Endodermal cell (in vitro differentiated cells): ENCODE data around the gene TAF8. TPM values are rescaled to one million over a fixed set of nuclear protein-coding genes. Genes with fewer than 3 reads are reported as not detected.
A peak's percentile ranks its signal among the peaks of the same experiment; 100 is the strongest.
"Not testable (repeated sequence)": the region's sequence is repeated elsewhere in the genome, so short reads cannot be mapped to it uniquely, and the experiment has no call there.

Source experiments
- DNase-seq: peaks from one replicate; pipeline ENCODE4 v3.0.0-alpha.2; 2017
- H3K27ac ChIP-seq: 2 replicates; pipeline ENCODE4 v1.5.1; 2013; ENCODE audit warnings: mild to moderate bottlenecking, low read depth, low read length, moderate library complexity
- H3K27me3 ChIP-seq: 2 replicates; pipeline ENCODE4 v1.6.1; 2013; ENCODE audit warnings: mild to moderate bottlenecking, low read length, moderate library complexity; ENCODE audit not compliant: insufficient read depth, control insufficient read depth, poor library complexity, severe bottlenecking
- H3K36me3 ChIP-seq: 2 replicates; pipeline ENCODE4 v1.7.0; 2013; ENCODE audit warnings: mild to moderate bottlenecking, low read length, moderate library complexity; ENCODE audit not compliant: control insufficient read depth, insufficient read depth
- H3K4me1 ChIP-seq: one replicate; pipeline ENCODE4 v1.7.0; 2013; ENCODE audit warnings: low read length; ENCODE audit not compliant: control insufficient read depth, insufficient read depth
- H3K4me3 ChIP-seq: 2 replicates; pipeline ENCODE4 v1.5.1; 2013; ENCODE audit warnings: mild to moderate bottlenecking, low read length, moderate library complexity
- H3K9ac ChIP-seq: 2 replicates; pipeline ENCODE4 v1.6.1; 2013; ENCODE audit warnings: mild to moderate bottlenecking, low read length, moderate library complexity; ENCODE audit not compliant: poor library complexity, severe bottlenecking; ENCODE audit errors: extremely low read depth
- H3K9me3 ChIP-seq: 2 replicates; pipeline ENCODE4 v1.6.1; 2013; ENCODE audit warnings: mild to moderate bottlenecking, low read length, moderate library complexity; ENCODE audit not compliant: control insufficient read depth
- H3K27ac Mint-ChIP-seq: 2 replicates; pipeline ENCODE4 v1.8.0; 2020; ENCODE audit warnings: mixed read lengths
- H3K27me3 Mint-ChIP-seq: 2 replicates; pipeline ENCODE4 v1.8.0; 2021; ENCODE audit warnings: mild to moderate bottlenecking, mixed read lengths; ENCODE audit not compliant: insufficient read depth
- H3K36me3 Mint-ChIP-seq: 2 replicates; pipeline ENCODE4 v1.8.0; 2020; ENCODE audit warnings: low read depth, mixed read lengths
- H3K4me1 Mint-ChIP-seq: 2 replicates; pipeline ENCODE4 v1.8.0; 2020; ENCODE audit warnings: mixed read lengths
- H3K4me3 Mint-ChIP-seq: 2 replicates; pipeline ENCODE4 v1.8.0; 2020; ENCODE audit warnings: mild to moderate bottlenecking, moderate library complexity, mixed read lengths
- H3K9me3 Mint-ChIP-seq: 2 replicates; pipeline ENCODE4 v1.8.0; 2020; ENCODE audit warnings: mild to moderate bottlenecking, mixed read lengths
- CTCF ChIP-seq: fragments of 200-600 bp; sonication (generic); conservative IDR thresholded peaks from 2 replicates; pipeline ENCODE4 v1.5.0; 2021; ENCODE audit warnings: antibody characterized with exemption, mild to moderate bottlenecking
- WGBS, 2 experiments: methylation state at CpG; one replicate each; pipeline versions ENCODE4 v1.1.5 to v1.1.7; 2013; ENCODE audit warnings: missing lambda C conversion rate in 2 of 2, mixed read lengths in 1 of 2; ENCODE audit not compliant: insufficient coverage in 1 of 2, insufficient read length in 1 of 2; 5-methylcytosine and 5-hydroxymethylcytosine counted together
- long read RNA-seq, 4 experiments: library from polyadenylated mRNA in 2 of 4; library from RNA in 1 of 4; library from capped mRNA in 1 of 4; stranded (forward) in 3 of 4; unstranded in 1 of 4; transcript quantifications; one replicate each; pipeline ENCODE4 v2.0.0, GENCODE V29; 2020 to 2021; ENCODE audit warnings: inconsistent platforms in 1 of 4
- polyA plus RNA-seq, 2 experiments: library from polyadenylated mRNA; stranded (reverse); fragments of 50-300 nt; gene quantifications; one replicate each; pipeline ENCODE4 v1.2.3, GENCODE V29; 2013
- total RNA-seq, 2 donors: library from RNA; stranded (reverse); fragmentation: NEBNext Ultra II Directional in 1 of 2; extraction: Animal tissue kit (Norgen Biotek cat#: 25700) in 1 of 2; gene quantifications; 2 replicates in 1 of 2; 3 replicates in 1 of 2; pipeline ENCODE4 v1.2.1, GENCODE V29; 2021

TAF8 gene
- total RNA-seq, result 10 to 100 TPM; 27.9 to 31.0 TPM
- polyA plus RNA-seq (2013, experiment 1 of 2), result 21.5 TPM
- polyA plus RNA-seq (2013, experiment 2 of 2), result 19.4 TPM
- long read RNA-seq, experiment 1, partial matches to known transcripts, result 2 of 3 reads
- long read RNA-seq, experiment 1, other reads (novel, unspliced or antisense), result 0 of 3 reads
- long read RNA-seq, experiment 2, transcript TAF8-202 (5 exons, 794 nt), result major isoform, 5 of 8 reads
- long read RNA-seq, experiment 2, partial matches to known transcripts, result 0 of 8 reads
- long read RNA-seq, experiment 2, other reads (novel, unspliced or antisense), result 2 of 8 reads
- long read RNA-seq, experiment 3, full-length matches to known transcripts, result 1 of 9 reads
- long read RNA-seq, experiment 3, partial matches to known transcripts, result 2 of 9 reads
- long read RNA-seq, experiment 3, other reads (novel, unspliced or antisense), result 6 of 9 reads
- long read RNA-seq, experiment 4, full-length matches to known transcripts, result 8 of 9 reads
- long read RNA-seq, experiment 4, partial matches to known transcripts, result 0 of 9 reads
- long read RNA-seq, experiment 4, other reads (novel, unspliced or antisense), result 1 of 9 reads

GRCh38 chr6:42050297-42051267 lies at the start of gene TAF8:
TSS of gene TAF8 (plus strand) at chr6:42050524. CDS start at chr6:42050542, 18 bp downstream.
- Histone ChIP-seq H3K4me3 (peak within 1 kb of the TSS; percentile 98), H3K9me3 (no peaks in the 10 kb centered on the region), H3K4me1 (no peaks in the 10 kb centered on the region), H3K27ac (peak within 1 kb of the TSS; percentile 93), H3K27me3 (peaks cover 40% of the 10 kb centered on the region), H3K9ac (peak within 1 kb of the TSS; percentile 94), H3K36me3 (peaks cover 18% of the 10 kb centered on the region)
- peaks cover 25% of the 10 kb centered on the region for H3K36me3 Mint-ChIP-seq
- peak within 1 kb of the TSS; percentile 99 for H3K27ac Mint-ChIP-seq
- TF ChIP-seq CTCF, result no peak
- peak; percentile 96 for DNase-seq
- H3K27me3 Mint-ChIP-seq, result peaks cover 47% of the 10 kb centered on the region
- WGBS, 2 experiments, result 2 to 3% methylated on average over 35 to 58 of the region's 59 CpGs
- H3K4me3 Mint-ChIP-seq, result peak within 1 kb of the TSS; percentile 91
- peaks cover 11% of the 10 kb centered on the region for H3K4me1 Mint-ChIP-seq
- no peaks in the 10 kb centered on the region for H3K9me3 Mint-ChIP-seq

- Histone ChIP-seq H3K27me3 (no peaks in the 10 kb centered on the region), H3K36me3 (no peaks in the 10 kb centered on the region), H3K9ac (no peak overlapping the region), H3K9me3 (no peaks in the 10 kb centered on the region), H3K4me3 (no peak overlapping the region), H3K27ac (no peak overlapping the region), H3K4me1 (no peaks in the 10 kb centered on the region)
- DNase-seq, result no peak
- H3K27me3 Mint-ChIP-seq, result no peaks in the 10 kb centered on the region
- no peak overlapping the region for H3K27ac Mint-ChIP-seq
- H3K9me3 Mint-ChIP-seq, result peaks cover 3% of the 10 kb centered on the region
- WGBS, 2 experiments, result 93% methylated on average over 5 to 6 of the region's 6 CpGs
- H3K4me3 Mint-ChIP-seq, result no peak overlapping the region
- no peak for TF ChIP-seq CTCF
- peaks cover 4% of the 10 kb centered on the region for H3K4me1 Mint-ChIP-seq
- no peaks in the 10 kb centered on the region for H3K36me3 Mint-ChIP-seq
Observed at GRCh38 chr6:42001506-42001905, 48.8 kb upstream of the TAF8 start.

GRCh38 chr6:42003658-42004057 lies 46.7 kb upstream of the TAF8 start:
- WGBS, 2 experiments, result no CpG with 5 or more reads among the region's 1 CpG
- H3K27ac Mint-ChIP-seq, H3K27me3 Mint-ChIP-seq, H3K36me3 ChIP-seq, H3K9me3 Mint-ChIP-seq, H3K27ac ChIP-seq, H3K27me3 ChIP-seq, H3K4me1 ChIP-seq, H3K4me3 Mint-ChIP-seq, H3K36me3 Mint-ChIP-seq, H3K9me3 ChIP-seq, H3K4me3 ChIP-seq, H3K9ac ChIP-seq, H3K4me1 Mint-ChIP-seq, DNase-seq: not testable (repeated sequence)
